GM18858 (cell line): ENCODE results near the gene SLC26A2.

ENCODE experiments used
- ATAC-seq: cut with Tn5 transposase; IDR thresholded peaks from one replicate; pipeline ENCODE4 v1.9.1; 2021; ENCODE audit not compliant: unreplicated experiment

Gene SLC26A2

DNA sequence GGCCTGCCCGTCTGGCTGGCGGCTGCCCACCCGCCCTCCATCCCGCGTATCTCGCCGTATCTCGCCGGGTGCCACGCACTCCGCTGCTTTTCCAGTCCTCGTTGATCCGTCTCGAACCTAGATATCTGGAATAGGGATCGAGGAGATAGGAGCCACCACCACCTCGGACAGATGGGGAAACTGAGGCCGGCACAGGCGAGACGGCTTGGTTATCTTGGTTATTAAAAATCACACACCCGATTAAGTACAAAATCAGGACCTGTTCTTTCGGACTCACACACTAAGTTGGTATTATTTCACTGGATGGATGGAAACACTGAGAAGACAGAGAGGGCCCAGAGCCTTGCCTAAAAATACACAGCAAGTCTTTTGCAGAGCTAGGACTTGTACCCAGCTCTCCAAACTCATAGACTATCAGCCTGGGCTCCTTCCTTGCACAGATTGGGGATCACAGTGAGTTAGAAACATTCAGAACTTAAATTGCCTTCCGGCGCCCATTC lies 678 bp downstream of the SLC26A2 start:
- no peak for ATAC-seq

- ATAC-seq, result no peak
Measured at GRCh38 chr5:149961957-149962409, 1.4 kb downstream of the SLC26A2 start.

GRCh38 chr5:149962601-149963300 lies 2.2 kb downstream of the SLC26A2 start:
- ATAC-seq, result no peak

- ATAC-seq, result no peak
Measured at GRCh38 chr5:149963729-149964128, 3.2 kb downstream of the SLC26A2 start.

DNA sequence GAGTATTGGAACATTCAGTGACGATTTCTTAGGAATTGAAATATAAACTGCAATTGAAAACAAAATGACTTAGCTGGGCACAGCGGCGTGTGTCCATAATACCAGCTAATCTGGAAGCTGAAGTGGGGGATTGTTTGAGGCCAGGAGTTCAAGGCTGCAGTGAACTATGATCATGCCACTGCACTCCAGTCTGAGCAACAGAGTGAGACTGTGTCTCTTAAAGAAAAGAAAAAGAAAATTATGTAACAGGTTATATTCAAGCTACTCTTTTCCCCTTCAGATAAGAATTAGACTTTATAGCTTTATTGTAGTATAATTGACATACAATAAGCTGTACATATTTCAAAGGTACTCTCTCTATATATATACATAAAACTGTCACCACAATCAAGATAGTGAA lies 6.4 kb downstream of the SLC26A2 start:
- ATAC-seq, result no peak

DNA sequence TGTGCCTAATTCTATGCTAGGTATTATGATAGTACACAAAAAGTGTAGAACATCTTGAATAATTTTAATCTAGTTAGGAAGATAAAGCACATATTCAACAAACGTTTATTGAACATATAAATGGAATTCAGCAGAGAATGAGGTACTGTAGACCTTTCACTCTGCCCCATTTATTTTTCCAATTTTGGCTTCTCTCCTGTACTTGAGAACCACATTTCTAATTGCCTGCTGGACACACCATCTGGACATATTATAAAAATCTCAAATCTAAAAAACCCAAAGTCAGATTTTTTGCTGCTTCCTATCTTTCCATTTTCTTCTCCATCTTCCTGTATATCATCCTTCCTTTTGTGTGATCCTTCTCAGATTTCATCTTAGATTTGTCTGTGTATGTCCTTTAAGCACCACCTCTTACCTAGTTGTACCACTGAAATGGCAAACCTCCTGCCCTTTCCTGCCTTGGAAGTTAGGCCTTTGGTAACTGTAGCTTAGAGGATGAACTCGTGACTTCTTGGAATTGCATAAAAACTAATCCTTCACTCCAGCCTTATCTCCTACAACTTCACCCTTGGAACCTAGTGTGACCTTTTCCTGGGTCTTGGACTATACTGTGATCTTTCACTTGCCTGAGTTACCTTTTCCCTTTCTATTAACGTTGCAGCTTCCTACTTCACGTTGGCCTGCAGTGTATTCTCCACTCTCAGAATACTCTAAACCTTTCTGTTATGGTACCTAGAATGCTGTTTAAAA lies 8.8 kb downstream of the SLC26A2 start:
- ATAC-seq, result no peak

GRCh38 chr5:149975409-149975808 lies 14.9 kb downstream of the SLC26A2 start:
- no peak for ATAC-seq

DNA sequence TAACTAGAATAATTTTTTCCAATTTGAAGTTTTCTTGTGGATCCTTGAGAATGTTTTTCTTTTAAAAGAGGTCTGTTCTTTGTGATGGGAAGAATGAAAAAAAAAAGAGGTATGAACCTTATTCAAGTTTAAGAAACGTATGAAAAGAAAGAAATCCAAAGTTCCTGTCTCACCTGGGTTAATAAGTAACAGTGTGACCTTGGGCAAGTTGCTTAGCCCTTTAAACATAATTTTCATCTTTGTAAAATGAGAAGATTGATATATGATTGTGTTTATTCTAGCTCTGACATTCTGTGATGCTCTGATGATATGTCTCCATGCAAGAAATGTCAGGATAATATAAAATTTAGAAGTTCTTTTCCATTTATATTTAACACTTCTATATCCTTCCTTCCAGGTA lies 19.3 kb downstream of the SLC26A2 start:
- no peak for ATAC-seq

- no peak for ATAC-seq
Measured at GRCh38 chr5:149981206-149981605, 20.6 kb downstream of the SLC26A2 start.

- no peak for ATAC-seq
Measured at GRCh38 chr5:149982505-149982904, 21.9 kb downstream of the SLC26A2 start.

- ATAC-seq, result no peak
Measured at GRCh38 chr5:149988126-149988525, 27.6 kb downstream of the SLC26A2 start.

GRCh38 chr5:149990518-149991376 lies 30.2 kb downstream of the SLC26A2 start:
- peak; percentile 64 for ATAC-seq

DNA sequence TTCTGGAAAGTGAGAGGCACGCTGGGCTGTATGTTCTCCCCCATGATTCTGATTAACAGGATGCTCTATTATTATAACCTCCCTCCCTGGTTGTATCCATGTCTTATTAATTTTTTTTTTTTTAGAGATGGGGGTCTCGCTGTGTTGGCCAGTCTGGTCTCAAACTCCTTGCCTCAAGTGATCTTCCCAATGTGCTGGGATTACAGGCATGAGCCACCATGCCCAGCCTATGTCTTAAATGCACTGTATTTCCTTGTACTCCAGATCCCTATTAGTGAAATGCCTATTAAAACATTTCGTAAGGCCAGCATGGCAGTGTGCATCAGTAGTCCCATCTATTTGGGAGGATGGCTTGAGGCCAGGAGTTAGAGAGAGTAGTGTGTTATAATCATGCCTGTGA lies 32.9 kb downstream of the SLC26A2 start:
- ATAC-seq, result no peak

GRCh38 chr5:149995385-149996204 lies 35.0 kb downstream of the SLC26A2 start:
- no peak for ATAC-seq

DNA sequence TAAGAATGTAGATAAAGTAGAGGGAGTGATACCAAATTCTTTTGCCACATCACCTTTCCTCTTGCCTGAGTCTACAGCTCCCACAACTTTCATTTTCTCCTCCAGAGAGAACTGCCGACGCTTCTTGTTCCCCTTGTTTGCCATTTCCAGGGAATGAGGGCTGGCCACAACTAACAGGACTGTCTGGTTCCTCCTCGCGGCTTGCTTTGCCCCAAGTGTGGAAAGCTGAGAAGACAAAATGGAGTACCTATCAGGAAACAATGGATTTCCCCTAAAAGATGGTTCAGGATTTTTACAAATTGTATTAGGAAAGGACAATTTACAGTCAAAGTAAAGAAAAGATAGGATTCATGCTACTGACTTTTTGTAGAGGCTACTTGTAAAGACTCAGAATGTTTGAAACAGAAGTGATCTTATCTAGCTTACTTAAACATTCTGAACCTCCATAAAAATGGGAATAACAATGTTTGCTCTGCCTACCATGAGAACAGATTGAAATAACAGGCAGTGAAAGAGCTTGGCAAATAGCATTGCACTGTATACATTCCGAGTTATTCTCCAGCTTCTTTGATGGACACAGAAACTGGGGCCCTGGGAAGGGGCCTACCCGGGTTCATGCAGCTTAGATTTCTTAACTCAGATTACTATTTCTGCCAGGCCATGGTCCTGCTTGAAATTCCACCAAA lies 35.8 kb downstream of the SLC26A2 start:
- ATAC-seq, result no peak

GRCh38 chr5:149998281-149998680 lies 37.7 kb downstream of the SLC26A2 start:
- ATAC-seq, result no peak

- no peak for ATAC-seq
Measured at GRCh38 chr5:149999359-149999758, 38.8 kb downstream of the SLC26A2 start.

DNA sequence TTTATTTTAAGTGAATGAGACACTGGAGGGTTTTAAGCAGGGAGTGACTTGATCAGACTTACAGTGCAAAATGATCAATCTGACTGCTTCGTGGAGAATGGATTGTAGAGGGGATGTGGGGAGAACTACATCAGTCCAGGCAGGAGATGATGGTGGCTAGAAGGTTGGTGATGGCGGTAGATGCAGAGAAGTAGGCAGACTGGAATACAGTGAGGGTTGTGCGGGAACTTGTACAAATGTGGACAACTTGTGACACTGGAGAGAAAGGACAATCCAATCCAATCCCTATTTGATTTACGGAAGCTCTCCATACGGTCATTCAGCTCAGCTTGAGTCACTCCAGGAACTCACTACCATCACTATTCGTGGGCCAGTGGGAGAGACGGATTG lies 39.3 kb downstream of the SLC26A2 start:
- no peak for ATAC-seq

DNA sequence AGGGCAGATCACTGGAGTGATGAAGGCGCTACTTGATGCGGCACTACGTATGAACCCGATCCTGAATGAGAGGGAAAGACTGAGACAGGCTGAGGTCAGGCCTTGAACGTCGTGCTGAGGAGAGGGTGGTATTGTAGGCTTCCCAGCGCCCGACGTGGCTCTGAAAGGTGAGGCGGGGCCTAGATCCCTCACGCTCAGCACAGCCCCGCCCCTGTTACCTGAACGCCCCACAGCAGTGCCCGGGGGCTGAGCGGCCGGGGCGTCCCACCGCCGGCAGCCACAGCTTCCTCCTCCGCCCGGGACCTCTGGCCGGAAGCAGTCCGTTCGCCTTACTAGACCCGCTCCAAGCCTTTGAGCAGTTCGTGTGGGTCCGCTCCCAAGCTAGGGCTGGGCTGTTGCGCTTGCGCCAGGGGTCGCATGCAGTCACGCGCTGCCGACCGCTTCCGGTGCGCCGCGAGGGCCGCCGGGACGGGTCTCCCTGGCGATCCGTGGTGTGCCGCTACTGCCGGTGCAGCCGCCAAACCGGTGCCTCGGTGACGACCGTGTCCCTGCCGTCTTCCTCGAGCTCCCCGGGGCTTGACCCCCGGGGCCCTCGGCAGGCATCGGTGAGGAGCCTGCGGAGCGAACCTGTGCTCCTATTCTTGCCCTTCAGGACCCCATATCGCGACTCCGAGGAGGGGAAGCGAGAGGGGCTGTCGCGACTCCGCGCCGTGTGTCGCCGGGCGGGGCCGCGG lies 39.9 kb downstream of the SLC26A2 start, which contains the start of the genes HMGXB3 and TIGD6:
HMGXB3 (plus strand) TSS at position 484 of the 734 bp plus-strand sequence. CDS start 4,114 bp downstream, outside the sequence.
TIGD6 (minus strand) TSS at position 399 of the 734 bp plus-strand sequence. CDS start 4,306 bp downstream, outside the sequence.
- peak; percentile 78 for ATAC-seq
